GM18526 (cell line): ENCODE results near the gene ZNF813.

ENCODE experiments used
- POLR2A ChIP-seq: IDR thresholded peaks from 3 replicates; pipeline ENCODE4 v1.6.1; 2011; ENCODE audit not compliant: insufficient read length; ENCODE audit errors: extremely low read depth

Gene ZNF813

GRCh38 chr19:53467485-53468262 lies at the start of gene ZNF813:
Gene ZNF813, plus strand, starts transcription at chr19:53467733. Its CDS starts 16,090 bp downstream, at chr19:53483823.
- TF ChIP-seq POLR2A, result peak; percentile 75

DNA sequence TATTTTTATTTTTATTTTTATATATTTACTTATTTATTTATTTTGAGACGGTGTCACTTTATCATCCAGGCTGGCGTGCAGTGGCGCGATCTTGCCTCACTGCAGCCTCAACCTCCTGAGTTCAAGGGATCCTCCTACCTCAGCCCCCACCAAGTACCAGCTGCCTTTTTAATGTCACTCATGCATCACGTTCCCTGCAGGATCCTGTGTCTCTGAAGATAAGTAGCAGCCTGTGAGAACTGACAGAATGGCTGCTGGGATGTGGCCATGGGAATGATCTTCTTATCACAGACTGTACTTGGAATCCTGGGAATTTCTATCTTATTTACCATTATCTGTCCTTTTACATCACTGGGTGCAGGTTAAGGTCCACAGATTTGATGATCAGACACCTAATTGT lies 45.0 kb upstream of the ZNF813 start:
- TF ChIP-seq POLR2A, result no peak

DNA sequence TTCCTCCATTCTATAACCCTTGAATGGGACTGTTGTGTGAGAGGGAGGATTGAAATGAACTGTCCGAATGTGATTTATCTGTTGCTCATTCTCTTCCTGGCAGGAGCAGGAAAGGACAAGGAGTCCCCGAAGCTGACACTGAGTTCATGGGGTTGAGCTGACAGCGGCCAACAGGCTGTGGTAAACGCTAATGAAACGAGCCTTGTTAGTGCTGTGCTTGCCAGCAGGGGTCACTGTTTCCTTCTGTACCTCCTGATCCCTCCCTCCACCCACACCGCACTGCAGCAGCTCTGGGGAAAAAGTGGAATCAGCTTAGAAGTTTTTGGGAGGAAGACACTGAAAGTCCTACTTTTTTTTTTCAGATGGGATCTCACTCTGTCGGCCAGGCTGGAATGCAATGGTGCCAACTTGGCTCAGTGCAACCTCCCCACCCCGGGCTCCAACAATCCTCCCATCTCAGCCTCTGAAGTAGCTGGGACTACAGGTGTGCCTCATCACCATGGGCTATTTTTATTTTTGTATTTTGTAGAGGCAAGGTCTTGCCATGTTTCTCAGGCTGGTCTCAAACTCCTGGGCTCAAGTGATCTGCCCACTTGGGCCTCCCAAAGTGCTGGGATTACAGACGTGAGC lies 42.5 kb upstream of the ZNF813 start:
- TF ChIP-seq POLR2A, result no peak

- peak; percentile 86 for TF ChIP-seq POLR2A
Measured at GRCh38 chr19:53431399-53432087, 36.0 kb upstream of the ZNF813 start, which contains the start of gene ZNF761. Gene ZNF761, plus strand, starts transcription at chr19:53431984. Its CDS starts 15,285 bp downstream, at chr19:53447269.

- TF ChIP-seq POLR2A, result no peak
Measured at GRCh38 chr19:53432088-53432661, 35.4 kb upstream of the ZNF813 start.

- TF ChIP-seq POLR2A, result no peak
Measured at GRCh38 chr19:53455828-53456227, 11.7 kb upstream of the ZNF813 start.

DNA sequence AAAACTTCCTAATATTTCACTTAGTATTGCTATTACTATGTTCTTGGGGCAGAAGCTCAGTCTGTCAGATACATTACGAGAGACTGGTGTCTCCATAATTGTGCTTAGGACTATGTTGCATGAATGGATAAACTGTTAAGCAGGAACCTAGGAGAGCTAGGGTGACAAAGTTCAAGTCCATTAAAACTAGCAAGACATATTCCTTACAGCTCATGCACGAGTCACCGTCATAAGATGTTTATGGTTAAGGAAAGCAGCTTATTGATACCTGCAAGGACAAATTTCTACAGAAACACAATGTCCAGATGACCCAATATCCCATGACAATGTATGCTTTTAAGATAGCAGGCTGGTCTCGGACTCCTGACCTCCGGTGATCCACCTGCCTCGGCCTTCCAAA lies 5.7 kb upstream of the ZNF813 start:
- no peak for TF ChIP-seq POLR2A

DNA sequence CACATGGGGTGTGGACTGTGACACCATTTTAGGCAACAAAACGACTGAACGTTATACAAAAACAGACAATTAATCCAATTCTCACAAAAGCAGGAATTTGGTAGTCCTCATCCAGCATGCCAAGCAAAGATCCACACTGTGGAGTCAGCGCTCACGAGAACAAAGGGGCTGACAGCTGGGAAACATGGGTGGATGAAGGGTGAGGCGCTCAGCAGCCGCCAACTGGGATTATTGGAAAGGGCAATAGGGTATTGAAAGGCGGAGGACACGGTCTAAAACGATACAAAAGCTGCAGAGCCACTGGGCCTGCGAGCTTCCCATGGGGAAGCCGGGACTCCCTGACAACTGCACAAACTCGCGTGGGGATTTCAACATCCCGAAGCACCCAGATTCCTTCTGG lies 4.7 kb upstream of the ZNF813 start:
- TF ChIP-seq POLR2A, result no peak

GRCh38 chr19:53463263-53463662 lies 4.3 kb upstream of the ZNF813 start:
- no peak for TF ChIP-seq POLR2A

- TF ChIP-seq POLR2A, result no peak
Measured at GRCh38 chr19:53466726-53467484, 628 bp upstream of the ZNF813 start.

GRCh38 chr19:53471916-53472315 lies 4.4 kb downstream of the ZNF813 start:
- no peak for TF ChIP-seq POLR2A

GRCh38 chr19:53485046-53486004 lies 17.8 kb downstream of the ZNF813 start:
- TF ChIP-seq POLR2A, result no peak

GRCh38 chr19:53492153-53492552 lies 24.6 kb downstream of the ZNF813 start:
- no peak for TF ChIP-seq POLR2A

GRCh38 chr19:53504885-53505284 lies 37.4 kb downstream of the ZNF813 start:
- TF ChIP-seq POLR2A, result no peak

DNA sequence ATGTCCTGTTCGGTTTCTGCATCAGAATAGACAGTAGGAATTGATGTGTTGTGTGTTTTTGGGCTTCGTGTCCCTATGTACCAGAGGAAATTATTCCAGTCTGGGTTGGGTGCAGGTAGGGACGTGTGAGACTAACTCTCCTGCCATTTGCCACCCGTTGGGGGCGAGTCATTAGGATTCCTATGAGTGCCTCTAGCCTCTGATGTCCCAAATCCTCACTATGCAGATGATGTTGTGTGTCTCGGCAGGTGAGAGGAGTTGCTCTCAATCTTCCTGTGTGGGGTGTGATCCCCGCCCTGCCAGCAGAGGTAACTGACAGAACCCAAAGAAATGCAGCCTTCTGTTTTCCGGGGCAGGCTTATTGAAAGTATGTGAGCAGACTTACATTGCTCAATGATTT lies 39.2 kb downstream of the ZNF813 start:
- TF ChIP-seq POLR2A, result no peak
